Measurements from ENCODE around the gene LTB4R.

Gene LTB4R

DNA sequence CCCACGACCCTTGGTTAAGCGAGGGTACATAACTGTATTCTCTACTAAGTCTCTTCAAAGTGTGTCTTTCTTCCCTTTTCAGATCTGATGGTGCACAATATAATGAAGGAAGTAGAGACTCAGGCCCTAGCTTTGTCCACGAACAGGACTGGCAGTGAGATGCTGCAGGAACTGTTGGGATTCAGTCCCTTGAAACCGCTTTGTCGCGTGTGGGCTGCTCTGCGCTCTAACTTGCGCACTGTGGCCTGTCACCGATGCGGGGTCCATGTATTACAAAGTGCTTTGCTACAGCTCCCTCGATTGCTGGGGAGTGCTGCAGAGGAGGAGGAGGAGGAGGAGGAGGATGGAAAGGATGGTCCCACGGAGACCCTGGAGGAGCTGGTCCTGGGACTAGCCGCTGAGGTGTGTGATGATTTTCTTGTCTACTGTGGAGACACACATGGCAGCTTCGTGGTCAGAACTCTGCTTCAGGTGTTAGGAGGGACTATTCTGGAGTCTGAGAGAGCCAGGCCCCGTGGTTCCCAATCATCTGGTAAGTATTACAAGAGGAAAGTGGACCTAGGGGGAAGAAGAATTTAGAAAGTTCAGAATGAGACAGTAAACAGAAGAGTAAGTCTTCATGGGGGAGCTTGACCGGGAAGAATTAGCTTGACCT lies 10.8 kb upstream of the LTB4R start:
- DNase-seq (ENCODE audit: low read depth in 2 of 2), result no peak

- no peak for DNase-seq (ENCODE audit: low read depth in 2 of 2)
Measured at GRCh38 chr14:24304019-24304387, 7.3 kb upstream of the LTB4R start.

DNA sequence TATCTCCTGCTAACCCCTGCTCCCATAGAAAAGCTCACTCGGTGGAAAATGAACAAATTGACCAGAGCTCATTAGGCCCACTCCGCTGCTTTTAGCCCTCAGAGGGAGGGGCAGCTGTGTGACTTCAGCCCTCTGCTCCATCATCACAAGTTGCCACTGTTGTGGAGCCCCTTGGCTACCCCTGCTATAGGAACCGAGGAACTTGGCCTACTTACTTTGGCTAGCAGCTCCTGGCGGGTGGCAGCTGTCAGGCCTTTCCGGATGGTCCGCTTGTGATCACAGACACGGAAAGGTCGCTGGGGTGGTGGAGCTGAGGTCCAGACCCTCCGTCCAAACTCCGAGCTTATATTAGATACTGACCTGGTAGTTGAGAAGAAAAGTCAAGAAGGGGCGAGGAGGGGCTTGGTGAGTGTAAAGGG lies 4.1 kb upstream of the LTB4R start:
- no peak for DNase-seq (ENCODE audit: low read depth in 2 of 2)

DNA sequence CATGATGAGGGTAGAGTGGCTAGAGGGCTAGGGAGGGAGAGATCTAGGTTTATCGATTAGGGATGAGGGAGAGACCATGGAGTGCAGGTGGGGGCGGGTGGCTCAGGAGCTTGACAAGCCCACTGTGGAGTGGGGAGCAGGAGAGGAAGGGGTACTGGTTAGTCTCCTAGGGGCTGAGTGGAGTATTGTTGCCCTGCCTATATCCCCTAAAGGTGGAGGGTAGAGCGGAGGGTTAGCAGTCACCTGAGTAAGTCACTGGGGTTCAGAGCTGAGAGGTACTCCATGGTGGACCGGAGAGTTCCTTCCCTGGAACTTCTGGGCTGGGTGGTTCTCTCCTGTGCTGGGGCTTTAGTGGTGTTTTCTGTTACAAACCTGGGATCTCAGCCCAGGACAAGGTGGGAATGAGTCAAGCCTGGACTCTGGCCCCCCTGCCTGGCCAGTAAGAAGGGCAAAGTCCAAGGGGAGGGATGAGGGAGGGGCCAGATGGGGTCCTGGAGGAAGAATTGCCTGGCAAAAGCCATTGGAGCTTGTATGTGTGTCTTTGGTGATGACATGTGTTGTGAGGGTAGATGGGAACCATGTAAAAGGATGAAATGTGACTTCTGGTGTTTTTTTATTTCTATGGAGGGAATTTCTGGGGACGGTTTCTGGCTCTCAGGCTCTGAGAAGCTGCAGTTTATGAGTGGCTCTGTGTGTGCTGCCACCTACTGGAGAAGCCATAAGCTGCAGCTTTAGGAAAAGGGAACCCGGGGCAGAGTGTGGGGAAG lies 3.5 kb upstream of the LTB4R start, which contains the start of gene CIDEB:
Gene CIDEB, minus strand, starts transcription at position 403 of the 767 bp plus-strand sequence. Its CDS starts 119 bp downstream, at position 284.
- DNase-seq (ENCODE audit: low read depth in 2 of 2), result no peak

DNA sequence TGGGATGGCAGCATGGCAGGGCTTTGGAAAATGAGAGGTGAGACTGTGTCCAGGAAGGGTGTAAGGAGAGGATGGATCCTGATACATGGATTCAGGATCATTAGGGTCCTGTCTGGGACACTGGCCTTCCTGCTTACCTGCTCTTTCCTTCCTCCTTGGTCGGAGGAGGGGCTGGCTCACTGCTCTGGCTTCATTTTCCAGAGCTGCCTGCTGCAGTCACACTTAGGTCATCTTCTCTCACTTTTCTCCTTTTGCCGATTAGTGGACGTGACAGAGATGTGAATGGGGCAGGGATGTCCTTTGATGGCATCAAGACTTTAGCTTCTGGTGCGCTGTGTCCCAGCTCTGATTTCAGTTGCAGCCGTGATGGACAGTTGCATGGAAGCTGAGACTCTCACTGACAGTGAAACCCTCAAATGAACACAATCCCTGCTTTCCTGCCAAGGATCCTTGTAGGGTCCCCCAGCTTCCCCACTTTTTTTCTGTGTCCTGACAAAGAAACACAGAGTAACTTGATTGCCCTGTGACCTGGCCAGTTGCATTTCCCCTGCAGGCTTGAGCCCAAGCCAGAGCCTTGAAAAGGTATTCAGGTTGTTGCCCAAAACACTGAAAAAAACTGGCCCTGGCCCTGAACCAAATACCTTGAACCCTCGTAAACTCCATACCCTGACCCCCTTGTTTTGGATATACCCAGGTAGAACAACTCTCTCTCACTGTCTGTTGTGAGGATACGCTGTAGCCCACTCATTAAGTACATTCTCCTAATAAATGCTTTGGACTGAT lies 2.8 kb upstream of the LTB4R start:
- DNase-seq (ENCODE audit: low read depth in 2 of 2), result no peak

DNA sequence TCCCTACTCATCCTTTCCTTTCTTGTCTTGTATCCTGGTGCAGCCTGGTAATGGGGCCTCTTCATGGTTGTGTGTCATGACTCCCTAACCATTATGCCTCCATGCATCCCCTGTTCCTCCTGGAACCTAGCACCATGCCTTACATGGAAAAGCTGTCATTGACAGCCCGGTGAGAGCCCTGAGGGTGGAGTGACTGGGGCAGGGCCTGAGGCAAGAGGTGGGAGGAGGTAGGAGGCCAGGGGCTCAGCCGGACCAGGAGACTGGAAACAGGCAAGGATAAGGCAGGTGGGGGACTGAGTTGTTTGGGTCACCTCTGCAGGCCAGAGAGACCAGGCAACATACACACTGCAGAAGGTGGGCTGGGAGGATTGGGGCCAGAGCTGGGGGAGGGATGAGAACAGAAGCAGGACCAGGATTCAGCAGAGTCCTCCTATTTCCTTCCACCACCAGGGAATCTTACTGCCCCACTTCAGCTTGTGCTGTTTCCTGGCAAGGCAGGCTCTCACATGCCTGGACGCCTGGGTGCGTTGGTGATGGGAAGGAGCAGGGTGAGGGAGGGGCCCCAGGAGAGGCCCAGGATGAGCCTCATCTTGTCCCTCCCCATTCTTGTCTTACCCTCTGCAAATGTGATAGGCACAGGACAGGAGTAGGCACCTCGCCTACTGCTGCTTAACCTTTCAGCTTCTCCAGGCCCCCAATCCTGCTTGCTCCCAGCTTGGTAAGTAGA lies 1.6 kb upstream of the LTB4R start, which contains the start of gene LTB4R2:
Gene LTB4R2, plus strand, starts transcription at position 603 of the 727 bp plus-strand sequence. CDS start 525 bp downstream, outside the sequence.
- no peak for DNase-seq (ENCODE audit: low read depth in 2 of 2)

- no peak for DNase-seq (ENCODE audit: low read depth in 2 of 2)
Measured at GRCh38 chr14:24310265-24310645, 1.0 kb upstream of the LTB4R start.

DNA sequence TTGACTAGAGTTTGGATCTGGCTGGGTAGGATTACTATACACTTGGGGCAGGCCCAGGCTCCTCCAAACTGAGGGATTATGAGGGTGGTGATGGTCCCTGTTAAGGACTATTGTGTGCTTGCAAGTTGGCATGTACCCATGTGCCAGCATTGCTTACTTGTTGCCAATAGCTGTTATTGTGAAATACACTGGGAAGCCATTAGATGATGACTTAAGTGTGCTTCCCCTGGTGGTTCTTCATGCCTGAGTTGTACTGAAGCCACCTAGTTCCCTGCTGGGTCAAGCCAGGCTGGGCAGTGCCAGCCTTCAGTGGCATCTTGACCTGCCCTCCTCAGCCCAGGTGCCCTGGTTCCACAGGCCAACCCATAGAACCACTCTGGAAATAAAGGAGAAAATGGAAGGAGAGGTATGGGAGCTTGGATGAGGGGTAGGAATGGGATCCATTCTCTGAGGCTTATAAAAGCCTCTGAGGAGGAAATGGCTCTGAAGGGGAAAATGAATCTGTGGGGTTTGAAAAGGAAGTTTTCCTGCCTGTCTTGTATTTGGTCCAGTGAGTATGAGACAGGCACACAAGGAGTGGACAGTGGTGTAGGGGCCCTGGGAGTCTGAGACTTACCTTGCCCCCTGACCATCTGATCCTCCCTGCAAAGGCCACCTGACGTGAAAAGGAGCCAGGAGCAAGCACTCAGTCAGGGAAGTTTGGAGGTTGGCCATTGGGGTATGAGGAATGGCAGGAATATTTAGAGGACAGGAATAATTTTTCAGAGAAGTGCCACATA lies 724 bp downstream of the LTB4R start:
- DNase-seq (ENCODE audit: low read depth in 2 of 2), result no peak

DNA sequence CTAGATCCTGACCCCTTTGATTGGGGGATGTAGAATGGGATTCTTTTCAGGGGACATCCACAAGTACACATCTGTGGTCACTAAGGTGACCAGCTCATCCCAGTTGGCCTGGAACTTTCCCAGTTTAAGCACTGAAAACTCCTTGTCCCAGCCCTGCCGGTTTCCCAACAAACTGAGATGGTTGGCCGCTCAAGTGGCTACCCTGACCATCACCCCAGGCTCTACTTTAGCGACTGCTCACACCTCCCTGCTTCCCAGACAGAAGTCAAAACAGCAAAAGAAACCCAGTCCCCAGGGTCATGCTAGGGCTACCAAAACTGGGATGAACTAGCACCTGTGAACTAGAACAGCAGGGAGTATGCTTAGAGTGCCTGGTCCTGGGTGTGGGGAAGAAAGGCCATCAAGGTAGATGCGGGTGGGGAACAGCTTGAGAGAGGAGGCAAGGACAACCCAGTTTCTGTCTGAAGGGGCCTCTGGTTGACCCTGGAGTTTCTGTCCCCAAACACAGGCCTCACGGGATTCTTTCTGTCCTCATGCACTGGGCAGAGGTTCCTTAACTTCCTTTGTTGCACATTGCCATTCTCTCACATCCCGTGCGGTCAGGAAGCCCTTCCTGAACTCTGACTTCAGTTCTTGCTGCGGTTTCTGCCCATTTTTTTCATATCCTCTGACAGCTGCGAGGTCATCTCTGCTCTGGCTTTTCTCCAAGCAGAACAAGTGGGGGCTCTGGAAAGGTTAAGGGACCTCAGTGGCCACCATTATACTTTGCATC lies 1.6 kb downstream of the LTB4R start:
- no peak for DNase-seq (ENCODE audit: low read depth in 2 of 2)

GRCh38 chr14:24313913-24314312 lies 2.6 kb downstream of the LTB4R start:
- no peak for DNase-seq (ENCODE audit: low read depth in 2 of 2)

DNA sequence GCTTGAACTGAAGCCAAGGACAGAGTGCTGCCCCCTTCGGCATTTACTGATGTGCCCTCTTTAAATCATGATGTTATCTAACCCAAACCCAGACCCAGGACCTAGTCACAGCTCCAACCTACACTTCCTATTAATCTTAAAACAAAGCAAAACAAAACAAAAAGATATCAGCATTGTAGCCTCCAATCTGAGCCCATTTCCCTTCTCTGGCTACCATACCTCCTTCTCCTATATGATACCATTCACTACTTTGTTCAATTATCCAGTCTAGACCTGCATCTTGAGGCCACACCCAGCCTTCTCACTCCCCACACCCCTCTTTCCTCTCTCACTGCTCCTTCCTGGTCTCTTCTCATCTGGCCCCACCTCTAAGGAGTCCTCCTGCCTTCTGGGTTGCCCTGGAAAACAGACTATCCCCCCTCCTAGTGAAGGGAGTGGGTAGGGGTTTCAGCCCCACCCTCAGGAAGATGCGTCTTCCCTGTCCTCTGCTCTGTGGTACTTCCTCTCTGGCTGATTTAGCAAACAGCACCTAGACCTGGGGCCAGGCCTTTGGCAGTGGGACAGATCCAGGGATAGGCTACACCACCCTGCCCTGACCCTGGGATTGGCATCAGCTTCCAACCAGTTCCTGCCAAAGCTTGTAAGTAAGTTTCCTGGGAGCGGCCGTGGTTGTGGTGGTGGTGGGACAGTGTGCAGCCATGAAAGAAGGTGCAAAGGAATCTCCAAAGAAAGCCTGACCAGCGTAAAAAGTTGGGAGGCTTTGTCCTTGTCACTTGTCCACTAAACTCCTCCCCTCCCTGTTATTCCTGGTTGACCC lies 3.3 kb downstream of the LTB4R start:
- DNase-seq (ENCODE audit: low read depth in 2 of 2), result no peak

- no peak for DNase-seq (ENCODE audit: low read depth in 2 of 2)
Measured at GRCh38 chr14:24315243-24315806, 4.0 kb downstream of the LTB4R start.

DNA sequence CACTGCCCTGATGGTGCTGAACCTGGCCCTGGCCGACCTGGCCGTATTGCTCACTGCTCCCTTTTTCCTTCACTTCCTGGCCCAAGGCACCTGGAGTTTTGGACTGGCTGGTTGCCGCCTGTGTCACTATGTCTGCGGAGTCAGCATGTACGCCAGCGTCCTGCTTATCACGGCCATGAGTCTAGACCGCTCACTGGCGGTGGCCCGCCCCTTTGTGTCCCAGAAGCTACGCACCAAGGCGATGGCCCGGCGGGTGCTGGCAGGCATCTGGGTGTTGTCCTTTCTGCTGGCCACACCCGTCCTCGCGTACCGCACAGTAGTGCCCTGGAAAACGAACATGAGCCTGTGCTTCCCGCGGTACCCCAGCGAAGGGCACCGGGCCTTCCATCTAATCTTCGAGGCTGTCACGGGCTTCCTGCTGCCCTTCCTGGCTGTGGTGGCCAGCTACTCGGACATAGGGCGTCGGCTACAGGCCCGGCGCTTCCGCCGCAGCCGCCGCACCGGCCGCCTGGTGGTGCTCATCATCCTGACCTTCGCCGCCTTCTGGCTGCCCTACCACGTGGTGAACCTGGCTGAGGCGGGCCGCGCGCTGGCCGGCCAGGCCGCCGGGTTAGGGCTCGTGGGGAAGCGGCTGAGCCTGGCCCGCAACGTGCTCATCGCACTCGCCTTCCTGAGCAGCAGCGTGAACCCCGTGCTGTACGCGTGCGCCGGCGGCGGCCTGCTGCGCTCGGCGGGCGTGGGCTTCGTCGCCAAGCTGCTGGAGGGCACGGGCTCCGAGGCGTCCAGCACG lies 4.7 kb downstream of the LTB4R start:
- no peak for DNase-seq (ENCODE audit: low read depth in 2 of 2)

DNA sequence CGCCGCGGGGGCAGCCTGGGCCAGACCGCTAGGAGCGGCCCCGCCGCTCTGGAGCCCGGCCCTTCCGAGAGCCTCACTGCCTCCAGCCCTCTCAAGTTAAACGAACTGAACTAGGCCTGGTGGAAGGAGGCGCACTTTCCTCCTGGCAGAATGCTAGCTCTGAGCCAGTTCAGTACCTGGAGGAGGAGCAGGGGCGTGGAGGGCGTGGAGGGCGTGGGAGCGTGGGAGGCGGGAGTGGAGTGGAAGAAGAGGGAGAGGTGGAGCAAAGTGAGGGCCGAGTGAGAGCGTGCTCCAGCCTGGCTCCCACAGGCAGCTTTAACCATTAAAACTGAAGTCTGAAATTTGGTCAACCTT lies 5.3 kb downstream of the LTB4R start:
- DNase-seq (ENCODE audit: low read depth in 2 of 2), result no peak

- no peak for DNase-seq (ENCODE audit: low read depth in 2 of 2)
Measured at GRCh38 chr14:24317141-24317928, 6.0 kb downstream of the LTB4R start.

GRCh38 chr14:24321212-24321975 lies 10.1 kb downstream of the LTB4R start:
- no peak for DNase-seq (ENCODE audit: low read depth in 2 of 2)

- DNase-seq (ENCODE audit: low read depth in 2 of 2), result no peak
Measured at GRCh38 chr14:24322672-24323071, 11.4 kb downstream of the LTB4R start.

Data from stimulated activated CD8-positive, alpha-beta memory T cell treated with anti-CD3 and anti-CD28 coated beads, Interleukin-15, amount 100 ng/mL, for 4 hours (primary cell).